Ovary (tissue), 3 donors: ENCODE results near the gene SPRR1A.

ENCODE experiments used
- EP300 ChIP-seq: sonication (generic); formaldehyde crosslinking; IDR thresholded peaks from one replicate; pipeline ENCODE4 v1.6.1; 2017; ENCODE audit warnings: antibody characterized with exemption
- POLR2A ChIP-seq: fragments of 450-650 bp; IDR thresholded peaks from one replicate; pipeline ENCODE4 v1.6.1; 2017; ENCODE audit warnings: antibody characterized with exemption, mild to moderate bottlenecking, moderate library complexity
- TF ChIP-seq, protein P1 (sequence below), 3 donors: fragments of 450-650 bp in 2 of 3; fragments of 200-600 bp in 1 of 3; IDR thresholded peaks; one replicate each; pipeline versions ENCODE4 v1.5.1 to v1.8.0; 2016 to 2022; ENCODE audit warnings: antibody characterized with exemption in 3 of 3, mild to moderate bottlenecking in 1 of 3
- donor health status: DM: no; HTN: no; CAD: no.

- TF ChIP-seq, protein P1, sequence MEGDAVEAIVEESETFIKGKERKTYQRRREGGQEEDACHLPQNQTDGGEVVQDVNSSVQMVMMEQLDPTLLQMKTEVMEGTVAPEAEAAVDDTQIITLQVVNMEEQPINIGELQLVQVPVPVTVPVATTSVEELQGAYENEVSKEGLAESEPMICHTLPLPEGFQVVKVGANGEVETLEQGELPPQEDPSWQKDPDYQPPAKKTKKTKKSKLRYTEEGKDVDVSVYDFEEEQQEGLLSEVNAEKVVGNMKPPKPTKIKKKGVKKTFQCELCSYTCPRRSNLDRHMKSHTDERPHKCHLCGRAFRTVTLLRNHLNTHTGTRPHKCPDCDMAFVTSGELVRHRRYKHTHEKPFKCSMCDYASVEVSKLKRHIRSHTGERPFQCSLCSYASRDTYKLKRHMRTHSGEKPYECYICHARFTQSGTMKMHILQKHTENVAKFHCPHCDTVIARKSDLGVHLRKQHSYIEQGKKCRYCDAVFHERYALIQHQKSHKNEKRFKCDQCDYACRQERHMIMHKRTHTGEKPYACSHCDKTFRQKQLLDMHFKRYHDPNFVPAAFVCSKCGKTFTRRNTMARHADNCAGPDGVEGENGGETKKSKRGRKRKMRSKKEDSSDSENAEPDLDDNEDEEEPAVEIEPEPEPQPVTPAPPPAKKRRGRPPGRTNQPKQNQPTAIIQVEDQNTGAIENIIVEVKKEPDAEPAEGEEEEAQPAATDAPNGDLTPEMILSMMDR (IDR thresholded peaks at IDR 0.05), result no peak
- TF ChIP-seq EP300 (no peak), POLR2A (no peak)
These were observed 44.9 kb downstream of the SPRR1A start for GRCh38 chr1:153028766-153029165.
